ENCODE data around the gene CACNA2D3.

DNA sequence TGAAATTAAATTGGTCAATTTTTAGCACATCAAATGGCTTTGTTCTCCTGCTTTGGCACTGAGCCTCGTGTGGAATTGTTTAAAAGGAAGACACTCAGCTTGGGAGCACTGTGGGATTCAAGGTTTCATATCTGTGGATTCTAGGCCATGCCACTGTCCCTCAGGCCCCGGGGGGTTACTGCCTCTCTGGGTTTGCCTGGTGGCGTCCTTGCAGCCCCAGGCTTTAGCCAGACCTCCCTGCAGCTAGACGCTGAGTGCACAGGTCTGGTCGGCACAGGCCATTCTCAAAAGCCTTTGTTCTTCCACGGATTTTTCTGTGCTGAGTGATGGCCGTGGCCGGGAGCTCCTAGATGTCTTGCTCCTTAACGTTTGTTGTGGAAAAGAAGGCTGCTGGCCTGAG, 76.2 kb downstream of the CACNA2D3 start:
- no peak for TF ChIP-seq POLR2A (IDR thresholded peaks at IDR 0.05; ENCODE audit: low read depth, low read length)
- no peak for TF ChIP-seq POLR2AphosphoS5 (IDR thresholded peaks at IDR 0.05; ENCODE audit: low read depth, low read length)
- no peak for TF ChIP-seq TAF1 (IDR thresholded peaks at IDR 0.05; ENCODE audit: low read depth, low read length)
- no peak for TF ChIP-seq SPI1 (IDR thresholded peaks at IDR 0.05; ENCODE audit: low read depth, low read length)

Measured in GM12891 (cell line).